HG03064 (cell line): ENCODE measurements around the gene ONECUT1.
"Not testable (repeated sequence)": the region's sequence is repeated elsewhere in the genome, so short reads cannot be mapped to it uniquely, and the experiment has no call there.

Experiments
- ATAC-seq: cut with Tn5 transposase; IDR thresholded peaks from one replicate; pipeline ENCODE4 v1.9.1; 2021; ENCODE audit warnings: low read depth; ENCODE audit not compliant: unreplicated experiment

ONECUT1 gene

GRCh38 chr15:52790169-52790708, at the start of gene ONECUT1:
TSS of gene ONECUT1 (minus strand) at chr15:52790336. CDS start at chr15:52789884, 452 bp downstream.
- ATAC-seq = peak; percentile 56

- ATAC-seq = no peak
These were observed 44.2 kb upstream of the ONECUT1 start for GRCh38 chr15:52834379-52834778.

DNA sequence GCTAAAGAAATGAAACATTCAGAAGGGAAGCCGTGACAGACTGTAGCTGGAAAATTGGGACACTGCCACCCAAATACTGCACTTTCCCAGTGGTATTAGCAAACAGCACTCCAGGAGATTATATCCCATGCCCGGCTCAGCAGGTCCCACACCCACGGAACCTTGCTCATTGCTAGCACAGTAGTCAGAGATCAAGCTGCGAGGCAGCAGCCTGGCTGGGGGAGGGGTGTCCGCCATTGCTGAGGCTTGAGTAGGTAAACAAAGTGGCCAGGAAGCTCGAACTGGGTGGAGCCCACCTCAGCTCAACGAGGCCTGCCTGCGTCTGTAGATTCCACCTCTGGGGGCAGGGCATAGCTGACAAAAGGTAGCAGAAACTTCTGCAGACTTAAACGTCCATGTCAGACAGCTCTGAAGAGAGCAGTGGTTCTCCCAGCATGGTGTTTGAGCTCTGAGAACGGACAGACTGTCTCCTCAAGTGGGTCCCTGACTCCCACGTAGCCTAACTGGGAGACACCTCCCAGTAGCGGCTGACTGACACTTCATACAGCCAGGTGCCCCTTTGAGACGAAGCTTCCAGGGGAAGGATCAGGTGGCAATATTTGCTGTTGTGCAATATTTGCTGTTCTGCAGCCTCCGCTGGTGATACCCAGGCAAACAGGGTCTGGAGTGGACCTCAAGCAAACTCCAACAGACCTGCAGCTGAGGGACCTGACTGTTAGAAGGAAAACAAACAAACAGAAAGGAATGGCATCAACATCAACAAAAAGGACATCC, 34.2 kb upstream of the ONECUT1 start:
- ATAC-seq = not testable (repeated sequence)

GRCh38 chr15:52822475-52822874, 32.3 kb upstream of the ONECUT1 start:
- ATAC-seq = no peak

- no peak for ATAC-seq
These were observed 29.1 kb upstream of the ONECUT1 start for GRCh38 chr15:52819253-52819652.

- not testable (repeated sequence) for ATAC-seq
These were observed 25.8 kb upstream of the ONECUT1 start for GRCh38 chr15:52815899-52816298.

- ATAC-seq = no peak
These were observed 18.9 kb upstream of the ONECUT1 start for GRCh38 chr15:52808996-52809395.

DNA sequence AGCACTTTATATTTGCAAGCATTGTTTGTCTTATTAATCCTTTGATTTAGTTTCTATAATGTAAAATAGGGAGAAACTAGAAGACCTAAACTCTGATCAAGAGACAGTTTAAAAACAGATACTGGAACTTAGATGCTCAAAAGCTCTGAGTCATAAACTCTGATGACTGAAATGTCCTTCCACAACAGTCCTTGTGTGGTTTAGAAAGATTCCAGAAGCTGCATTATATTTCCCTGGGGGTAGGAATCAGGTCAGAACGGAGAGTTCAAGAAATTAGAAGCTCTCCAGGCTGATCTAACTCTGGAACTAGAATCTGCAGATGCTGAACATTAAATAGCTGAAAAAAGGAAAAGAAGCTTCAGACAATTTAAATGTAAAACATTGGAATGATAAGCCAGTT, 18.3 kb upstream of the ONECUT1 start:
- no peak for ATAC-seq

GRCh38 chr15:52806284-52806655, 16.1 kb upstream of the ONECUT1 start:
- no peak for ATAC-seq

DNA sequence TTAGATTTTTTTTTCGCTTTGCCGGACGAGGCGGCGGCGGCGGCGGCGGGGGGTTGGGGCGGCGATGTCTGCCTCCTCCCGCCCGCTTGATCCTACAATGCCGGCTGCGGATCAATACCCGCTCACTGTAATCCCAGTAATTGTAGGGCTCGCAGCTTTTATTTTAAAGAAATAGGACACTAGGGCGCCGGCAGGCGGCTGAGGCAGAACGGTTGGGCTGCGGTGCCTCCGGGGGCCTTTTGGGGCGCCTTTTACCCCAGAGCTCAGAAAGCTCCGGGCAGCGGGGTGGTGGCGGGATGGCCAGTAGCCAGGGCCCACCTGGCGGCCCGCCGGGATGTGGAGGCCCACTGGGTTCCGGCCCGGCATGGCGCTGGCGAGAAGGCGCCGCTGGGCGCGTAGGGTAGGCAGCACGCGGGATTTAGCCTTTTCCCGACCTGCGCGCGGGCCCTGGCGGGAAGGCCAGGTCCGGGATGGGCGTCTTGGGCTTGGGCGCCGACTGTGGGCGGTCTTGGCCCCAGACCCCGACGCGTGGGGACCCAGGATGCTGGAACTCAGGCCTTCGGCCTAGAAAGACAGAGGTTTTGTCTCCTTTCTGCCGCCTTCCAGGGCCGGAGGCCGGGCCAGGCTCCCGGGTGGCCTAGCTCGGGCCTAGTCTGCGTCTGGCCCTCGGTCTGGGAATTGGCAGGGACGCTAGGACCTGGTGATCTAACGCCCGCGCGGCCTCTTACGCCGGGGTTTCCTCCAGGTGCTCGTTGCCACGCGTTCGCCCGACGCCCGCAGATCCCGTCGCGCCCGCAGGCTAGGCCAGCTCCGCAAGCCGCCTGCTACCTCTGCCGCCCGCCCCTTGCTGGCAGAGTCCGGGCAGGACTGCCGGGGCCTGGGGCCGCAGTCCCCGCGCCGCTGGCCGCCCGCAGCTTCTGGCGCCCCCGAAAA, 15.5 kb upstream of the ONECUT1 start:
- ATAC-seq = no peak

- ATAC-seq = no peak
These were observed 14.5 kb upstream of the ONECUT1 start for GRCh38 chr15:52804526-52805081.

DNA sequence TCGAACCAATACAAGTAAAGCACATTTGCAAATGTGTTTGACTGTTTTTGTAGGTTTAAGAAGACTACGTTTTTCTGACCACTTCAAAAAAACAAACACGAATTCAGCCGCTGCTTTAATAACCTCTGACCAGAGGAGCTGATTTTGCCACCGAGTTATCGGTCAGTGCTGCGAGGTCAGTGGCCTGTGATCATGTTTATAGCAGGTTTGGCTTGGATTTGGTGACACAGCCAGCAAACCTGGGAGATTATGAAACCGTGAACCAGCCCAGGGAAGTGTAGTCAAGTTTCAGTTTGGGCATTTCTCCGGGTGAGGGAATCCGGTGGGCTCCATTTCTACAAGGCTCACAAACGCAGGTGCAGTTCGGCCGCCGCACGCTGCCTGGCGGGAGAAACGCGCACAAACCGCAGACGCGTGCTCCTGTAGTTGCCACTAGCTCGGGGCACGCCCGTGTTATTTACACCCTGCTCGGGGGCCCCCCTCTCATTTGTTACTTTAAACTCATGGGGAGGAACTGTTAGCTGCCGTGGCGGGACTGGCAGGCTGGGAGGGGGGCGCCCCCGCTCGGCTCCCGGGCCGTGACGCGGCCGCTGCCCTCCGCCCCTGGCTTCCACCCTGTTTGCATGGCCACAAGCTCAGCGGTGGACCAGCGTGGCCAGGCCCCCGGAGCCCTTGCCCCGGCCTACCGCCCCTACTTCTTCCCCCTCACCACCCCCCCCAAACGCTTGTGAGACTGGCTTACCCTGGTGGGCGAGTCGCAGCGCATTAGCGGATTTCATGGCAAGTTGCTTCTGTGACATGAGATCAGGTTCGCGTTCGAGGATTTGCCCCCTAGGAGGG, 13.6 kb upstream of the ONECUT1 start:
- no peak for ATAC-seq

DNA sequence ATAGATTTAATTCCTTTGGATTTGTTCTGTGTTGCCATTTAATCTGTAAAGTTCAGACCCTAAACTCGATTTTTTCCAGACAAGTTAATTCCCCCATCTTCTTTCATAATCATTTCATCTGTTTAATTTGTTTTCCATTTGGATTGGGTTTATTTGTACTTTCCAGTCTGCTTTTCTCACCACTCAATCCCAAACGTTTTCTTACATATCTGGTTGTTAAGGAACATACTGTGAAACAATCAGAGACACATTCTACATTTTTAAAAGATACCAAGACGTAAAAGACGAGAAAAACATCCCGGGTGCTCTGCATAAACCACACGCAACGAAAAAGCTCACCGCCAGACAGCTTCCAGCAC, 13.0 kb upstream of the ONECUT1 start:
- no peak for ATAC-seq

DNA sequence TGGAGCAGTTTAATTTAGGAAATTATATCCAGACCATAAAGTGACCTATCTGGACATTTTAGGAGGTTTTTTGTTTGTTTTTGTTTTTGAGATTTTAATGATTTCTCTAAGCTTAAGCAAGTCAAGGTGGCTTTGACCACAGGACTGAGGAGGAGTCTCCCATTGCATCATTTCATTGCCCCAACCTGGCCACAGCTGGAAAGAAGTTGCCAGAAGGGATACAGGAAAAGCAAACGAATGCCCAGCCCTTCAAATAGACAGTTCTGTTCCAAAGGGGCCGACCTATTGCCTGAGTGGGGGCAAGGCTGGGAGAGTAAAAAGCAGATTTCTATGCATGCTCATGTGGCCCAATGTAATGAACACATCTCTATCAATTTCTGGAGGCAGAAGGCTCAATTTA, 12.0 kb upstream of the ONECUT1 start:
- ATAC-seq = no peak

GRCh38 chr15:52801748-52802085, 11.6 kb upstream of the ONECUT1 start:
- no peak for ATAC-seq

GRCh38 chr15:52800828-52801747, 11.0 kb upstream of the ONECUT1 start:
- ATAC-seq = no peak

- ATAC-seq = no peak
These were observed 9.1 kb upstream of the ONECUT1 start for GRCh38 chr15:52799145-52799811.

- no peak for ATAC-seq
These were observed 8.5 kb upstream of the ONECUT1 start for GRCh38 chr15:52798529-52799101.
